COR-L47 (cell line): ENCODE measurements around the gene GSDMA.
A peak's percentile ranks its signal among the peaks of the same experiment; 100 is the strongest.

Experiments
- DNase-seq: peaks from one replicate; lab custom pipeline; 2025; lab: John Stamatoyannopoulos, UW

GSDMA gene, protein sequence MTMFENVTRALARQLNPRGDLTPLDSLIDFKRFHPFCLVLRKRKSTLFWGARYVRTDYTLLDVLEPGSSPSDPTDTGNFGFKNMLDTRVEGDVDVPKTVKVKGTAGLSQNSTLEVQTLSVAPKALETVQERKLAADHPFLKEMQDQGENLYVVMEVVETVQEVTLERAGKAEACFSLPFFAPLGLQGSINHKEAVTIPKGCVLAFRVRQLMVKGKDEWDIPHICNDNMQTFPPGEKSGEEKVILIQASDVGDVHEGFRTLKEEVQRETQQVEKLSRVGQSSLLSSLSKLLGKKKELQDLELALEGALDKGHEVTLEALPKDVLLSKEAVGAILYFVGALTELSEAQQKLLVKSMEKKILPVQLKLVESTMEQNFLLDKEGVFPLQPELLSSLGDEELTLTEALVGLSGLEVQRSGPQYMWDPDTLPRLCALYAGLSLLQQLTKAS

DNA sequence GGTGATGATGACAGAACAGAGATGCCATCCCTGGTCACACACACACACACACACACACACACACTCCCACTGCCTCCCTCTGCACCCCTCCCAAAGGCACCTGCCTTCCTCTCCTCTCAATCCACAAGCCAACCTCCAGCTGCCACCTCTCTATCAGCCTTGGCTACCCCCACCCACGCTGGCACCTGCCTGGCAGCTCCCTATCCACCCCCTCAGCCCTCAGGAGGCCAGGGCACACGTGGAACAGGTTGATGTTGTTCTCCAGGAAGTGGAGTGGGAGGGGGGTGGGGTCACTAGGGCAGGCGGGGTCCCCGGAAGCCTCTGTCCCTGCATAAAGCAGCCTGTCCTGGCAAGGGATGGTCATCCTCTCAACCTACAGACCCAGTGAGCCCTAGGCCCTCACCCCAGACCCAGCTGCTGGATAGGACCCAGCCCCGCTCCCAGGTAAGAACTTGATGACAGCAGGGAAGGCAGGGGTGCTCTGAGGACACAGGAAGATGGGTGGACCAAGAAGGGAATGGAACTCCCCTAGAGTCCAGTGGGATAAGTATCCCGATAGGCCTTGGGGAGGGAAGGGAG is at the start of gene GSDMA:
Gene GSDMA (plus strand): TSS at position 363 of the 579 bp plus-strand sequence. CDS start 2,684 bp downstream, outside the sequence.
- DNase-seq: no peak

DNA sequence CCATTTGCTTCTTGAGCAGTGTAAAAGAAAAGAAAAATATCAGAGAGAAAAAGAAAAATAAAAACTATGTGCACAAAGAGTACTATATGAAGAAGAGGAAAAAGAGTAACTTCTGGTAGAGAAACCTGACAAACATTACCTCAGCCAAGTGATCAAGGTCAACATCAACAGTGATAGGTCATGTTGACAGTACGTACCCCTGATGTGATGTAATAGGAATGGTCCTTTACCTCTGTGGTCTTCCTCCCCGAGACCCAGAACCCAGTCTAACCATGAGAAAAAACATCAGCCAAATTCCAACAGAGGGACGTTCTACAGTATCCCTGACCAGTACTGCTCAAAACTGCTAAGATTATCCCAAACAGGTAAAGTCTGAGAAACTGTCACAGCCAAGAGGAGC is 48.8 kb upstream of the GSDMA start:
- no peak for DNase-seq

DNA sequence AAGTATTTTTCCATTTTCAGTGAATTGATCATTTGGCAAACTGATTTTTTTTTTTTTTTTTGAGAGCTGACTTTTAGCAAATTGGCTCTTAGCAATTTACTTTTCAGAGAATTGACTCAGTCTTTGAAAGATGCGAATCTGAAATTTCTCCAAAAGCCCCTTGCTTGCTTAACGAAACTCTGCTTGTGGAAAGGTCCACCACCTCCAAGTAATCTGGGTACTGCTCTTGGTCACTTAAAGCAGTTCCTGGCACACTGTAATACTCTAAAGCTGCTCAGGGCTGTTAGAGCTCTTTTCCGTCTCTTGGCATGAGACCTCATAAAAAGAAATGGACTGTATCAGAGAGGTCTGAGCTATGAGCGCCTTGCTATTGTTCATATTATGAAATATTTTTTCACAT is 47.2 kb upstream of the GSDMA start:
- no peak for DNase-seq

DNA sequence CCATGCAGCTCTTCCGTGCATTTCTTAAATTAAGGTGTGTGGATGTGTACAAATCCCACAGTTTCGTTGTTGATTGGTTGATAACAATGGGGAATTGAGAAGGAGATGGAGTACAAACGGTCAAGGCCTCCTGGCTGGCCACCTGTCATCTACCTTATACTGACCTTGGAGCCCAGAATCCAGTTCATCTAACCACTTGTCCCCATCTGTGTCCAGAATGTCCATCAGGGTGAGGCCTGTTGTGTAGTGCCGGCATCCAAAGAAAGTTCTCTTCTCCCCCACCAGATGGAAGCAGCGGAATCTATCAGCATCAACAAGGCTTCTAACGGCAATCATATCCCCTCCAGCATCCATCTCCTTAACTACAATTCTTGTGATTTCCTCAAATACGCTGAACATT is 45.9 kb upstream of the GSDMA start:
- no peak for DNase-seq

DNA sequence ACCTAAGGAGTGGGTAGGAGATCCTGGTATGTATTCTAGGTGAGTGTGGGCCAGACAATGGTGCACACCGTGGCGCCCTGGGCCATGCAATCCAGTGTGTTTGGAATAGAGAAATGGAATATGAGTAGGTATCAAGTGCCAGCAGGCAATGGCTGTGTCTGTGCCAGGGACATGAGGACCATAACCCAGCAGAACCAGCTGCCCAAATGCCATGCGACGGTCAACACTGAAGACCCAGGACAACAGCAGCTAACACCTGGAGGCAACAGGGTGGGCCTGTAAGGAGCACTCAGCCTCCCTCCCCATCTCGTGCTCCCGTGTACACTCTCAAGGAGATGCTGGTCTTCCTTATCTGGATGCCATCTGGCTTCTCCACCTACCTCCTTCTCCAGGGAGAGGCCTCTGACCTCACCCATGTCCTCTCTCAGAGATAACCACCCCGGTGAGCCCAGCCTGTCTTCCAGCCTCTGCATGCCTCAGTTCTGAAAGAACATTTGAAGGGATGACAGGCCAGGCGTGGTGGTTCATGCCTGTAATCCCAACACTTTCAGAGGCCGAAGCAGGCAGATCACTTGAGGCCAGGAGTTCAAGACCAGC is 43.6 kb upstream of the GSDMA start:
- no peak for DNase-seq

DNA sequence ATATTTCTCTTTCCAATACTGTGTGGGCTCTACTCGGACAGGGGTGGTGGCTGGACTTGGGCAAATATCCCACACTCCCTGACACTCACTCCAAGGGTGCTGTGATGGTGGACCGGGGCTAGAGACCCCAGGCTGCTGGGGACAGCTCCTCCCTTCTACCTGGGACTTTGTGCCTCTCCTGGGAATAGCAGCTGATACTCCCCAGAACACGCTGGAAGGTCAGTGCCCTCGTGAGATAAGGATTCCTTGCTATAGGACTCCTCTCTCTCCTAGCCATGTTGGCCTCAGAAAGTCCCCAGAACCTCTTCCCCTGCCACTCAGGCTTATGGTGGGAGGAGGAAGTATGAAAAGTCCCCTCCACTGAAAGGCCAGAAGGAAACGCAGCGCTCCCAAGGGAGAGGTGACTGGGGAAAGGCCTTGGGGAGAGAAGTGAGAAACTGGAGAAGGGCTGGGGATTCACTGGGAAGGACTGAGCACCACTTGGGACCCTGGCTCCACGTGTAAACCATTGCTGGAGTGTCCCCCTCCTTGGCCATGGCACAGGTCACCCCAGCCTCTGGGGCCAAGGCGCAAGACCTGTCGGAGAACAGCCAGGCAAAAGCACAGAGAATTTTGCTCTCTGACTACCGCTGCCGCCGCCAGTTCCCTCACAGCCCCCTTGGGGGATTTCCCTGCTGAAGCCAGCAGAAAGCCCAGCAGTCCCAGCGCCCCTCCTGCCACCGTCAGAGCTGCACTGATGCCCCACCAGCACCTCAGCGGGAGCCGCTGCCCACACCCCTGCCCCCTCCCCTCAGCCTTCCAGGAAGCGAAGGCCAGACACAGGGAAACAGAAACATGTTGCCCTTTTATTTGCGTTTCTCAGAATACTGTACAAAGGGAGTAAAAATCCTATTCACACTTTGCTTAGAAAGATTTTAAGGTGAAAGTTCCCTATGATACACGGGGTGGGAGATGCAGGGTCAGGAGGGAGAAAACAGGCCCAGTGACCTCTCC is 42.3 kb upstream of the GSDMA start:
- no peak for DNase-seq

DNA sequence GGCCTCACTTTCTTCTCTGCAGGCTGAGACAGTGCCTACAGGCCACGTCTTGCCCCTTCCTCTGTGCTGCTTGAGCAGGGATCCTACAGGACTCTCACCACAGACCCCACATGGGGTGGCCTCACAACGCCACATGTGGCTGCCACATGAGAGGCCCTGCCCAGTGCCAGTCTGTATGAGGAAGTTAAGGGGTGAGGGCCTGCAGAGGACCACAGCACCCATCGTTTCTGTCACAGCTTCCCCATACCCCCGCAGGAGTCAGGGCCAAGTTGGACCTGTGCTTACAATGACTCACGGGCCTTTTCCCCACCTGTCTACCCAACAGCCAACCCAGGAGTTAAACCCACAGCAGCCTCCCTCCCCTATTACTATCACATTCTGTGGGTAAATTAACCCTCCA is 41.5 kb upstream of the GSDMA start:
- DNase-seq: no peak

DNA sequence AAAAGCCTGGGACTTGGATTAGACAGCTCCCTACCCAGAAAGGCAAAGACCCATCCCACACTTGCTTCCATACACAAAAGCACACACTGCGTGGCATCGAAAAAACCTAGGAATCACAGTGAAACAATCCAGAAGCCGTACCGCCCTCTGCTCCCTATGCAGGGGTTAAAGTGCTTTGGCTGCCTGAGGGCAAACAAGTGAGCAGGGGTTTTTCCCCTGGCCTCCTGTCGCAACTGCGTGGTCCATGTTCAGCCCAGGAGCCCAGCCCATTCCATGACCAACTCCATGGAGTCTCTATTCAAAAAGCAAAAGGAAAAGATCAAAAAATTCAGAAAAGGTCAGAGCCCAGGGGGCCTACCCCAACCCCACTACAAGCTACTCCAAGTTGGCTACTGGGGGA is 40.8 kb upstream of the GSDMA start:
- DNase-seq: no peak

DNA sequence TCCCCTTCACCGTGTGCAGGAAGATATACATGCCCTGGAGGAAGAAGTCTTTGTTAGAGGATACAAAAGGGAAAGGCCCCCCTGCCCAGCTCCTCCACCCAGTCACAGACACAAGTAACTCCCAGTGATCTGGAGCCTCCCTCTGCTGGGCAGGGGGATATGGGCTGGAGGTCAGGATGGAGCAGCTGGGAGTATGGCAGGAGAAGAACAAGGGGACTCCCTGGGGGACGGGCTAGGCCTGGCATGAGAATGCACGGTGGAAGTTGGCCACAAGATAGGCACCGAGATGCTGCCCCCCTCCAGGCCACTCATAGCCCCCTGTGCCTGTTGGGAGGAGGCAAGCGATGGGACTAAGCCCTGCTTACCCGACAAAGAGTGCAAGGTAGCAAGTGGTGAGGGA is 39.6 kb upstream of the GSDMA start:
- DNase-seq: no peak

DNA sequence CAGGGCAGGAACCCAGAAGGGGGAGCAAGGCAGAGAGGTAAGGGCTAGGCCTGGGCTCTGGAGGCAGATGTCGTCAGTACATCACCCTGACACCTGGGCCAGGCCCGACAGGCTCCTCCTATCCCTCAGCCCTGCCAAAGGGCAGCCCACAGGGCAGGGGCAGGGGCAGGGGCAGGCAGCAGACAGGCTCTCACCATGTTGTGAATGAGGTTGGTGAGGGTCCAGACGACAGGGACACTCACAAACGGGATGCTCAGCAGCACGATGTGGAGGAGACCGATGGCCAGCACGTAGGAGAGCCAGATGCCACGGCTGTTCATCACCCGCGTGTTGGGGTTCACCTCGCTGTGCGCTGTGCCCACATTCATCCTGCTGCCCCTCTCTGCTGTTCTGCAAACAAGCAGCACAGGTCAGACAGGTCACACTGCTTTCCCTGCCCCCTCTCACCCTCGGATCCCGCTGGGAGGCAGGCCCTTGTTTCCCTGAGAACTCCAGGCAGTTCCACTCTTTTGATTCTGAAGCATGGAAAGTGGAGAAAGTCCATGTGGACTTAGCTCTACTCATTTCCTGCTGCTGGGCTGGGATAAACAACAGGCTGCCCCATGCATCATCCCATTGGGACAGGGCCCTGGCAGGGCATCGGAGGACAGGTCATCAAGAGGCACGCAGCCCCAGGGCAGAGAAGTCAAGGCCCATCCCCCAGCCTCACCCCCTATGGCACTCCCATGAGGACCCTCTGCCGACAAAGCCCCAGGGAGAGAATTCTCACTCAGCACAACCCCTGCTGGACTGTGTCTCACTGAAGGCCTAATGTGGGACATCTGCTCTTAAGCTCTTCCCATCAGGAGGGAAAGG is 38.7 kb upstream of the GSDMA start:
- DNase-seq: no peak

DNA sequence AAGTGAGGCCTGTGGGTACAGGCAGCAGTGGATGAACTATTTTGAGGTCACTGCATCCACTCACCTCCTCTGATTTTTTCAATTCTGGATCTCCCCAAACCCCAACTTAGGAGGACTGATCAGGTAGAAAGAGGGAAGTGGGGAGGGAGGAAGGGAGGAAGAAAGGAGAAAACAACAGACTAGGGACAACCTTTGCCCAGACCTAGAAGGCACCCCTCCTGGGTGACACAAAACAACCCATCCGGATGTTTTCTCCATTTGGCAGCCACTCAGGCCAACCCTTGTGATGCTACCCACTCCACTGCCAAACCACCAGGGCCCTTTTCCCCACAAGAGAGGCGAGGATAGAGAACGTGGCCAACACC is 38.1 kb upstream of the GSDMA start:
- no peak for DNase-seq

DNA sequence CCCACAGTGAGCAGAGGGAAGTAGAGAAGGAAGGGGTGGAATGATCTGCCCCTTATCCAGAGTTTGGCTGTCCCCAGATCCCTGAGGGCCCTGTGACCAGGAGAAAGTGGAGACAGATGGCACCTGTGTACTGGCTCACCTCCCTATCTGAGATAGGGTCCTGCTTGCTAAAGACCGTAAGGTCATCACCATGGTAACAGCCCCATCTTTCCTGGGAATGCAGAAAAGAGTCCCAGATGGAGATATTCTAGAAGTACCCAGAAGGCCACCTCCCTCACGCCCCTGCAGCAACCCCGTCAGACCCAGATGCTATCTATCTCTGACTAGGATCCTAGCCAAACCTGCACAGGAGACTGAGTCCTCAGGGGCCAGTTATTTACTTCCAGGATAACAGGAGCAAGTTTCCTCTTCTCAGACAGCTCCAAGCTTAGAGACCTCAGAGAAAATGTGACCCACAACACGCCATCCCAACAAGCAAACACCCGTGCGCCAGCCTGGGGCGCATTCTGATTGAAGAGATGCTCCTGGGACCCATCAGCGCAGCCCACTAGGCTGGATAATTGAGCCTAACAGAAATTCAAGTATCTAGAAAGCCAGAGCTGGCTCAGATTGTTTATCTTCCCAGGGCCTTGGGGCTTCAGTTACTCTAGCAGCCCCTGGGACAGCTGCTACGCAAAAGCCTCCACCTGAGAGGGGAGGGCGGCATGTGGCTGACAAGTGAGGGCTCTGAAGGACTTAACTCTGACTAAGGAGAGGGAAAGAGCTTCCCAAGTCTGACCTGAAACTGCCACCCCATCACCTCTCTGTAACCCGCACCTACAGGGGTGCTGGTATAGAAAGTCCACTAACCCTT is 37.3 kb upstream of the GSDMA start:
- no peak for DNase-seq

DNA sequence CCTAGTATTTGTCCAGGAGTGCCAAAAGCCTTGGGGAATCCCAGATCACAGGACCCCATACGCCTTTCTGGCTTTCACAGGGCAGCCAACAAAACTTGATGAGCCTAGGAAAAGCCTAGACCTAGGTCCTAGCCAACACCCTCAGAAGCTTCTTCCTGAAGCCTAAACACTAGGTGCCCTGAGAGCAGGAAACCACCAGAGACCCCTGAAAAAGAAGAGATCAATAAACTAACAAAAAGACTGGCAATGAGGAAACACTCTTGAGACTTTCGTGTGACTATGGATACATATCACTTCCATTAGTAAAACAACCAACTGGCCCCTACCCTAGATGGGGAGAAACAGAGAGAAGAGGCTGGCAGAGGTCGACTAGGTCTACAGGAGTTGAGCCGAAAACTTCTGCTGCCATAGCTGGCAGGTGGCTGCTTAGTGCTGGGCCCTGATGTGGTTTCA is 36.6 kb upstream of the GSDMA start:
- no peak for DNase-seq

DNA sequence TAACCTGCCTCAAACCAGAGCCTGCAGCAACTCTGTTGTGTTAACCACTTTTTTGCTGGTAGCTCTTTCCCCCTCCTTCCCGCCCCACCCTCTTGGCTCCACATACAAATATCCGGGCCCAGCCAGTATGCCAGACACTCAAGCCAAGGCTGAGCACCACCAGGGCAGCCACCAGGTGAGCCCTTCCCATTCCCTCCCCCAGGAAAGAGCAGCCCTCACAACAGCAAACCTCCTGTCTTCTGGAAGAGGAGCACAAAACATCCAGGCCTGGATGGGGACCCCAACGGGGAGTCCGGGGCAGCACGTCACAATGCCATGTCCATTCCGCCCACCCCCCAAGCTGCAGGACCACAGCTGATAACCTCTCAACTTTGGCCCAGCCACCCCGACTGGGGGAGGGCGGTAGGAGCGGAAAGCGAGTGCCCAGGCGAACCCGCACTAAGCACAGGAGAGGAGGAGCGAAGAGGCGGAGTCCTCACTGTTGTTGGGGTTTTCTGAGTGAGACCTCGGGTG is 36.2 kb upstream of the GSDMA start:
- no peak for DNase-seq

DNA sequence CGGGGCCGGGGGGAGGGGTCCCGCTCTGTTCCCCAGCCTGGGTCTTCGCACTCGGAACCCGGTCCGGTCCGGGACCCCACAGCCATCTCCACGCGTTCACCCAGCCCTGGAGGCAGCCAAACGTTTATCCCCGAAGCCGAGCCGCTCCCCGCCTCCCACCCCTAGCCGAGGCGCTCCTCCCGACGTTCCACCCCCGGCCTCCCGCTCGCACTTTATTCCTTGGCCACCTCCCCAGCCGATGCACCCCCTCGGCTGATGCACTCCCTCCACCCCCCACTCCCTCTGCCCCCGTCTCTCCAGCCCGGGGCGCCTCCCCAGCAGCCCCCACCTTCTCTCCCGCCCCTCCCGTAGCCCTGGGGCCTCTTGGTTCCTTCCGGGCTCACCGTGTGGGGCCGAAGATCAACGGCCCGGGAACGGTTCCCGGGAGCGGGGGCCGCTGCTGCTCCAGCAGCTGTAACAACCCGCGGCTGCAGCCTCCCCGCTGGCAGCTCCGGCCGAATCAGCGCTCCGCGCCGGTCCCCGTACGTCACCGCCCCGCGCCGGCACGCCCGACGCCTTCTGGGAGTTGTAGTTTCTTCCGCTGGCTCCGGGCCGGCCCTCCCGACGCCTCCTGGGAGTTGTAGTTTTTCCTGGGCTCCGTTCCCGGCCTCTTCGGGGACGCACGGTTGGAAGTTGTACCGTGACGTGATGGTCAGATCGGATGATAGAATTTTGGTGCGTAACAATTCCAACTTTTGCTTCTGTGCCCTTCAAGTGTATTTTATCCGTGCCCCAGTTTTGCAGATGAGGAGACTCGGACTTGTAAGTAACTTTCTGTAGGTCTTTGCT is 35.5 kb upstream of the GSDMA start, which contains the start of the genes LRRC3C and ORMDL3:
Gene LRRC3C (plus strand): TSS at position 632 of the 828 bp plus-strand sequence. CDS start 13,792 bp downstream, outside the sequence.
Gene ORMDL3 (minus strand): TSS at position 501 of the 828 bp plus-strand sequence. CDS start 3,398 bp downstream, outside the sequence.
- DNase-seq: peak; percentile 85

DNA sequence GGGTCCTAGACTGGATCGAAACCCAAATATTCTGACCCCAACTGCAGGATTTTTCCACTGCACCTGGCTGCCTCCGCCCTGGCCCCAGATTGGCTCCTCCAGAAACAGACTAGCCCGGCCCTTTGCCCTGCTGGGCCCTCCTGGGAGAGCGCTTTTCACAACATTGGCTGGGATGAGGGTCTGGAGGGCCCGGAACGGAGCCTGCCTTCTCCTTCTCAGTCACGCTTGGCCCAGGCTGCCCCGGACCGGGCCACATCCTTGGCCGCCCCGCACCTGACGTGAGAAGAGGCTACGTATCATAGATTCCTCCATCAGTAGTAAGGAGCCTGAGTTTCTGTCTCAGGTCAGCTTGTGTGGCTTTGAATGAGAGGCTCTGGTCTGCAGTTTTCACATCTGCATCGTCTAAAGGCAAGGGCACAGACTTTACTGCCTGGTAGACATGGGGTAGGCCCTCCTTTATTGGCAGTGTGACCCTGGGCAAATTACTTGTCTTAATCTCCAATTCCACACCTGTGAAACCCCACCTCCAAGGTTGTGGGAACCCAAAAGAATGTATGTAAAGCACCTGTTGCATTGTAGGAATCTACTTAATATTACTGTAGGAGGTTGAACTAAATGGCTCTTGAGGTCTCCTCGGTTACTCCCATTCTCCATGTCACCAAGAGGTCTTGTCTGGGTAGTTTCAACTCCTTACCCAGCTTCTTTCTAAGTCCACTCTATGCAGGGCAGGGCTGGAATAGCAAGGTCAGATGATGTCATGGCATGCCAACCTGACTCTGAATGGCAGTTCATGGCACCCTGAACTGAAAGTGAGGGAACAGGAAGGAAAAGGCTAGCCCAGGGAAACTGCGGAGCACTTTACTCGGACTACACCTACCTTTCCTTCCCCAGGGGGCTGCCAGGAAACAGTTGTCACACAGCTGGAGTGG is 34.6 kb upstream of the GSDMA start:
- no peak for DNase-seq

DNA sequence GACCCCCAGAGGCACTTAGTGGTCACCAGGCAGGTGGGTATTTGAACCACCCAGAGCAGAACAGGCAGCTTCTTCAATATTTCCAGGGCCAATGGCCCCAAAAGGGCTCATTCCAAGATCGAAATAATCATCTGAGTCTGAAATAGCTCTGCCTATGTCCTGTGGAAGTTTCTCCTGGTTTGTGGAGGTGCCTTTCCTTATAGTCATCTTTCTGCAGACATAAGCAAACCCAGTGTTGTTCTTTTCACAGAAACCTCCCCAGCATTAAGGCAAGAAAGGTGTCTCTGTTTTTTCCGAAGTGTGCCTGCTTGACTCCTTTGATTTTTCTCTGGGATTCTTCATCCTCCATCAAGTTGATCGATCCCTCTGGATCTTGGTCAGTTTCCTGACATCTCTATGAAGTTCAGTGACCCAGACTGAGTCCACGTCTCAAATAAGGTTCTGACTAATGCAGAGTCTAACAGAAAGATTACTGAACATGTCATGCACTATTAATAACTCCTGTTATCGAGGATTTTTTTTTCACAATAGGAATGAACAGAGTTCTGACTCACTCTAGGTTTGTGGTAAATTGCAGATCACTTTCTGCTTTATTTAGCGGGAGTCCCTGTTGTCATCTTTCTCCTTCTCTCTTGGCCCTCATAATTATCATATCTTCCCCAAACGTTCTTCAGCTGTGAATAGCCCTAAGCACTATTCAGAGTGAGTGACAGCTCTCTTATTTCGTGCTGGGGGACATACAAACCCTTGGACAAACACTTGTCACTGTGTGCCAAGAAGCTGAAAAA is 33.8 kb upstream of the GSDMA start:
- no peak for DNase-seq
